Uterus (tissue), 2 donors: ENCODE measurements around the gene CACNB2.

Experiments
- CTCF ChIP-seq, 4 experiments: fragments of 200-600 bp in 2 of 4; fragments of 450-650 bp in 2 of 4; sonication (generic) in 2 of 4; IDR thresholded peaks; one replicate each; pipeline ENCODE4 v1.5.1; 2016 to 2019; ENCODE audit warnings: antibody characterized with exemption in 4 of 4, mild to moderate bottlenecking in 2 of 4, moderate library complexity in 1 of 4
- POLR2A ChIP-seq, 2 donors: fragments of 450-650 bp; IDR thresholded peaks; one replicate each; pipeline ENCODE4 v1.6.1; 2016; ENCODE audit warnings: antibody characterized with exemption in 2 of 2, mild to moderate bottlenecking in 1 of 2, moderate library complexity in 1 of 2

- no peak for TF ChIP-seq CTCF (IDR thresholded peaks at IDR 0.05)
- TF ChIP-seq POLR2A (IDR thresholded peaks at IDR 0.05), result no peak
Measured at GRCh38 chr10:18195060-18195799, 55.0 kb downstream of the CACNB2 start.
